Progenitor cell of endocrine pancreas (in vitro differentiated cells): ENCODE data around the gene BCO1. TPM values are rescaled to one million over a fixed set of nuclear protein-coding genes. Genes with fewer than 3 reads are reported as not detected.

ENCODE experiments used
- DNase-seq: peaks from one replicate; pipeline ENCODE4 v3.0.0; 2021; ENCODE audit warnings: low spot score; ENCODE audit not compliant: unreplicated experiment
- H3K27ac Mint-ChIP-seq: 2 replicates; pipeline ENCODE4 v1.8.0; 2021; ENCODE audit warnings: mild to moderate bottlenecking, moderate library complexity, mixed read lengths
- H3K27me3 Mint-ChIP-seq: 2 replicates; pipeline ENCODE4 v1.8.0; 2021; ENCODE audit warnings: mixed read lengths
- H3K36me3 Mint-ChIP-seq: 2 replicates; pipeline ENCODE4 v1.8.0; 2022; ENCODE audit warnings: mixed read lengths; ENCODE audit not compliant: insufficient read depth
- H3K4me1 Mint-ChIP-seq: 2 replicates; pipeline ENCODE4 v1.8.0; 2021; ENCODE audit warnings: low read depth, mixed read lengths
- H3K4me3 Mint-ChIP-seq: 2 replicates; pipeline ENCODE4 v1.8.0; 2021; ENCODE audit warnings: low read depth, mild to moderate bottlenecking, moderate library complexity, mixed read lengths
- H3K9me3 Mint-ChIP-seq: 2 replicates; pipeline ENCODE4 v1.8.0; 2021; ENCODE audit warnings: low read depth, mixed read lengths
- CTCF ChIP-seq: fragments of 200-600 bp; sonication (generic); IDR thresholded peaks from one replicate; pipeline ENCODE4 v1.5.0; 2021; ENCODE audit warnings: antibody characterized with exemption, mild to moderate bottlenecking; ENCODE audit not compliant: unreplicated experiment
- total RNA-seq: library from RNA; stranded (reverse); gene quantifications from 2 replicates; pipeline ENCODE4 v1.2.1, GENCODE V29; 2021

The BCO1 gene
- total RNA-seq, 1 donor from 2014 or later, result 3.3 TPM

GRCh38 chr16:81310045-81310644, 71.7 kb downstream of the BCO1 start:
- TF ChIP-seq CTCF, result no peak
- Mint-ChIP-seq H3K4me1 (peaks cover 15% of the 10 kb centered on the region), H3K27me3 (no peaks in the 10 kb centered on the region), H3K36me3 (no peaks in the 10 kb centered on the region), H3K27ac (no peak overlapping the region), H3K4me3 (no peak overlapping the region), H3K9me3 (no peaks in the 10 kb centered on the region)
- no peak for DNase-seq

- H3K4me3 Mint-ChIP-seq, result no peak overlapping the region
- no peaks in the 10 kb centered on the region for H3K36me3 Mint-ChIP-seq
- TF ChIP-seq CTCF, result no peak
- H3K27ac Mint-ChIP-seq, result no peak overlapping the region
- no peaks in the 10 kb centered on the region for H3K9me3 Mint-ChIP-seq
- DNase-seq, result no peak
- H3K4me1 Mint-ChIP-seq, result peaks cover 20% of the 10 kb centered on the region
- H3K27me3 Mint-ChIP-seq, result no peaks in the 10 kb centered on the region
Measured at GRCh38 chr16:81311762-81312161, 73.3 kb downstream of the BCO1 start.

GRCh38 chr16:81313701-81314602, 75.5 kb downstream of the BCO1 start:
- TF ChIP-seq CTCF, result no peak
- Mint-ChIP-seq H3K4me1 (peaks cover 20% of the 10 kb centered on the region), H3K36me3 (no peaks in the 10 kb centered on the region), H3K27ac (peak overlapping the region; percentile 93), H3K4me3 (peak overlapping the region; percentile 95), H3K27me3 (no peaks in the 10 kb centered on the region), H3K9me3 (no peaks in the 10 kb centered on the region)
- DNase-seq, result no peak

- no peak for TF ChIP-seq CTCF
- H3K27me3 Mint-ChIP-seq, result no peaks in the 10 kb centered on the region
- H3K9me3 Mint-ChIP-seq, result no peaks in the 10 kb centered on the region
- peaks cover 20% of the 10 kb centered on the region for H3K4me1 Mint-ChIP-seq
- peak; percentile 86 for DNase-seq
- H3K27ac Mint-ChIP-seq, result peak within 1 kb of the TSS; percentile 93
- peak within 1 kb of the TSS; percentile 95 for H3K4me3 Mint-ChIP-seq
- no peaks in the 10 kb centered on the region for H3K36me3 Mint-ChIP-seq
Measured at GRCh38 chr16:81314603-81315270, 76.2 kb downstream of the BCO1 start, which contains the start of gene GAN. GAN (plus strand) TSS chr16:81314962; CDS start chr16:81315114, 152 bp downstream.
